HEK293T (cell line): ENCODE data around the gene NR3C2.

Experiments used
- ARNT ChIP-seq: fragments of 450-650 bp; IDR thresholded peaks from 2 replicates; pipeline ENCODE4 v1.6.1; 2017; ENCODE audit warnings: mild to moderate bottlenecking
- BHLHE40 ChIP-seq: fragments of 450-650 bp; IDR thresholded peaks from 2 replicates; pipeline ENCODE4 v1.6.1; 2016; ENCODE audit warnings: mild to moderate bottlenecking, moderate library complexity, borderline replicate concordance
- CTBP1 ChIP-seq: fragments of 450-650 bp; IDR thresholded peaks from 2 replicates; pipeline ENCODE4 v1.6.1; 2016; ENCODE audit warnings: borderline replicate concordance
- ELF4 ChIP-seq: fragments of 450-650 bp; IDR thresholded peaks from 2 replicates; pipeline ENCODE4 v1.6.1; 2017; ENCODE audit warnings: antibody characterized with exemption
- FOXM1 ChIP-seq: fragments of 450-650 bp; IDR thresholded peaks from 2 replicates; pipeline ENCODE4 v1.6.1; 2017; ENCODE audit warnings: mild to moderate bottlenecking, borderline replicate concordance
- L3MBTL2 ChIP-seq: fragments of 450-650 bp; conservative IDR thresholded peaks from 2 replicates; pipeline ENCODE4 v1.6.1; 2016; ENCODE audit warnings: mild to moderate bottlenecking
- LEF1 ChIP-seq: fragments of 450-650 bp; IDR thresholded peaks from 2 replicates; pipeline ENCODE4 v1.6.1; 2017; ENCODE audit warnings: mild to moderate bottlenecking, borderline replicate concordance
- SUZ12 ChIP-seq: fragments of 450-650 bp; IDR thresholded peaks from 2 replicates; pipeline ENCODE4 v1.6.1; 2016; ENCODE audit warnings: mild to moderate bottlenecking
- TARDBP ChIP-seq: fragments of 450-650 bp; IDR thresholded peaks from 2 replicates; pipeline ENCODE4 v1.6.1; 2016

DNA sequence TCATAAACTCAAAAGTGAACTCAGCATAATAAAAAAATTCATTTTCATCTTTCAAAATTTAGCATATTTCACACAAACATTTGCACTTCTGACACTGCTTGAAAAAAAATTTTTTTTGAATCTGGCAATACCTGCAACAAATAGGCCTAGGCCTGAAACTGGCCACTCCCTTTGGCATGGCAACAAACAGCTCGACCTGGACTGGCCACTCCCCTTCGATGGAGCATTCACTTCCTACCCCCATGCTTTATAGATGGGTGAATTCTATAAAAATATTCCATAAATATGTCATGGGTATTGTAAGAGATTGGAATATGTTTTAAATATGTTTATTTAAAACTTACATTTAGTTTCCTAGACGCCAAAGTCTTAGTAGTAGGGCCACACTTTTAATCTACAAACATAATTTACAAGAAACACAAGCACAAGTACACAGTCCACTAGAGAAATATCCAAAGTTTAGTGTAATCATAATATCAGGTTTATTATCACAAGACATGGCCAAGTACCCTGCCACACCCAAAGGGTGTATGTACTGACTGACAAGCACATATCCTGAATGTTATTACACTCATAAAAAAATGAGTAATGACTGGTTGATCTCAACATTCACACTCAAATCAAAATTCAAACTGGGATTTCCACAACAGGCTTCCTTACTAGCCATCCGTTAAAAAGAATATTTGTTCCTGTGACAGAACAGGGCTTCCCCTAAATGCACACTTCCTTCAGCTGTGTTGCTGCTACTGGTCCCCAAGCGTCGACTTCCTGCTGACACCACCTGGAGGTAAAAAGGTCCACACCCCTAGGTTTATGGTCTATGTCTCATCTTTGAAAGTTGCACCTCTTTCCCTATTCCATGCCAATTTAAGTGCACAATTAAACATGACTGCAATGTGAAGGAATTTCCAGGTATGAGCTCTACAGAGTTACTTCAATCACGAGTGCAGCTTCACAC, 271.5 kb downstream of the NR3C2 start:
- TF ChIP-seq BHLHE40 (no peak), TARDBP (no peak), FOXM1 (no peak), LEF1 (no peak), ELF4 (no peak), SUZ12 (no peak), ARNT (no peak), CTBP1 (no peak), L3MBTL2 (no peak)
